ENCODE results near the gene MEF2C.

The MEF2C gene

GRCh38 chr5:88888848-88889188 is 5.8 kb upstream of the MEF2C start:
- peak overlapping the region; percentile 84 for H3K27ac ChIP-seq (ENCODE audit: low read depth, low read length)
- H3K79me2 ChIP-seq (ENCODE audit: control insufficient read depth, low read length) = peaks cover 47% of the 10 kb centered on the region
- H3K4me1 ChIP-seq (ENCODE audit: control insufficient read depth, low read length) = peaks cover 62% of the 10 kb centered on the region
- H3K9me3 ChIP-seq (ENCODE audit: control insufficient read depth, insufficient read depth, low read length) = no peaks in the 10 kb centered on the region
- TF ChIP-seq CTCF (IDR thresholded peaks at IDR 0.05; ENCODE audit: low read depth, low read length, poor library complexity, severe bottlenecking) (no peak), EZH2phosphoT487 (IDR thresholded peaks at IDR 0.05; ENCODE audit: borderline replicate concordance, low read length) (no peak)
- no peaks in the 10 kb centered on the region for H3K36me3 ChIP-seq (ENCODE audit: control insufficient read depth, low read length)
- H4K20me1 ChIP-seq (ENCODE audit: control insufficient read depth, insufficient read depth, low read depth, low read length) = no peaks in the 10 kb centered on the region
- H3K27me3 ChIP-seq (ENCODE audit: control insufficient read depth, low read length) = no peaks in the 10 kb centered on the region
- H3K4me2 ChIP-seq (ENCODE audit: low read length) = peak overlapping the region; percentile 75
- no peaks in the 10 kb centered on the region for H3K9me2 ChIP-seq (replicated peaks; ENCODE audit: control insufficient read depth, low read length)
- peaks cover 38% of the 10 kb centered on the region for H3F3A ChIP-seq (ENCODE audit: control insufficient read depth, insufficient read depth)
- H3K4me3 ChIP-seq (ENCODE audit: low read length) = peak overlapping the region; percentile 96

GRCh38 chr5:88888291-88888690 is 5.3 kb upstream of the MEF2C start:
- TF ChIP-seq EZH2phosphoT487 (IDR thresholded peaks at IDR 0.05; ENCODE audit: borderline replicate concordance, low read length) (no peak), CTCF (IDR thresholded peaks at IDR 0.05; ENCODE audit: low read depth, low read length, poor library complexity, severe bottlenecking) (no peak)
- Histone ChIP-seq H3K9me3 (ENCODE audit: control insufficient read depth, insufficient read depth, low read length) (no peaks in the 10 kb centered on the region), H3K4me3 (ENCODE audit: low read length) (peak overlapping the region; percentile 96), H3K27ac (ENCODE audit: low read depth, low read length) (peak overlapping the region; percentile 84), H3F3A (ENCODE audit: control insufficient read depth, insufficient read depth) (peaks cover 38% of the 10 kb centered on the region), H4K20me1 (ENCODE audit: control insufficient read depth, insufficient read depth, low read depth, low read length) (no peaks in the 10 kb centered on the region), H3K36me3 (ENCODE audit: control insufficient read depth, low read length) (no peaks in the 10 kb centered on the region), H3K4me1 (ENCODE audit: control insufficient read depth, low read length) (peaks cover 62% of the 10 kb centered on the region), H3K27me3 (ENCODE audit: control insufficient read depth, low read length) (no peaks in the 10 kb centered on the region), H3K9me2 (replicated peaks; ENCODE audit: control insufficient read depth, low read length) (no peaks in the 10 kb centered on the region), H3K4me2 (ENCODE audit: low read length) (peak overlapping the region; percentile 75), H3K79me2 (ENCODE audit: control insufficient read depth, low read length) (peaks cover 48% of the 10 kb centered on the region)

- no peaks in the 10 kb centered on the region for H3K9me3 ChIP-seq (ENCODE audit: control insufficient read depth, insufficient read depth, low read length)
- peak overlapping the region; percentile 84 for H3K27ac ChIP-seq (ENCODE audit: low read depth, low read length)
- H3K9me2 ChIP-seq (replicated peaks; ENCODE audit: control insufficient read depth, low read length) = no peaks in the 10 kb centered on the region
- no peak for TF ChIP-seq EZH2phosphoT487 (IDR thresholded peaks at IDR 0.05; ENCODE audit: borderline replicate concordance, low read length)
- no peak for TF ChIP-seq CTCF (IDR thresholded peaks at IDR 0.05; ENCODE audit: low read depth, low read length, poor library complexity, severe bottlenecking)
- H3K4me3 ChIP-seq (ENCODE audit: low read length) = peak overlapping the region; percentile 96
- H3F3A ChIP-seq (ENCODE audit: control insufficient read depth, insufficient read depth) = peaks cover 38% of the 10 kb centered on the region
- H4K20me1 ChIP-seq (ENCODE audit: control insufficient read depth, insufficient read depth, low read depth, low read length) = no peaks in the 10 kb centered on the region
- peaks cover 62% of the 10 kb centered on the region for H3K4me1 ChIP-seq (ENCODE audit: control insufficient read depth, low read length)
- peak overlapping the region; percentile 75 for H3K4me2 ChIP-seq (ENCODE audit: low read length)
- H3K36me3 ChIP-seq (ENCODE audit: control insufficient read depth, low read length) = peaks cover 6% of the 10 kb centered on the region
- H3K27me3 ChIP-seq (ENCODE audit: control insufficient read depth, low read length) = no peaks in the 10 kb centered on the region
- H3K79me2 ChIP-seq (ENCODE audit: control insufficient read depth, low read length) = peaks cover 55% of the 10 kb centered on the region
These were observed 4.4 kb upstream of the MEF2C start for GRCh38 chr5:88887342-88887741.

All from DOHH2 (cell line).